Epithelial cell of esophagus (primary cell): ENCODE data around the gene DSCAM.
A peak's percentile ranks its signal among the peaks of the same experiment; 100 is the strongest.

ENCODE experiments used
- DNase-seq: peaks from one replicate; pipeline ENCODE4 v3.0.0; 2010; ENCODE audit warnings: low read depth
- H3K4me3 ChIP-seq: 2 replicates; pipeline ENCODE4 v1.5.1; 2011; ENCODE audit warnings: mild to moderate bottlenecking, low read length, control low read depth
- TF ChIP-seq, protein P1 (sequence below): IDR thresholded peaks from 2 replicates; pipeline ENCODE4 v1.5.1; 2011; ENCODE audit warnings: low read depth, mild to moderate bottlenecking, low read length, control low read depth, inconsistent platforms; ENCODE audit not compliant: insufficient read depth; ENCODE audit errors: missing control alignments

DSCAM gene

DNA sequence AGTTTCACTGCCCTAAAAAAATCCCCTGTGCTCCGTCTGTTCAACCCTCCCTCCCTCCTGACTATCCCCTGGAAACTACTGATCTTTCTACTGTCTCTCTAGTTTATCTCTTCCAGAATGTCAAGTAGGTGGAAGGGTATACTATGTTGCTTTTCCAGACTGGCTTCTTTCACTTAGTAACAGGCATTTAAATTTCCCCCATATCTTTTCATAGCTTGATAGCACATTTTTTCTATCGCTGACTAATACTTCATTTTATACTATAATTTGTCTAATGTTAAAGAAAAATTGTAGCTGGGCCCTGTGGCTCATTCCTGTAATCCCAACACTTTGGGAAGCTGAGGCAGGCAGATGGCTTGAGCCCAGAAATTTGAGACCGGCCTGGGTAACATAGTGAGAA is 142.8 kb downstream of the DSCAM start:
- TF ChIP-seq, protein P1, sequence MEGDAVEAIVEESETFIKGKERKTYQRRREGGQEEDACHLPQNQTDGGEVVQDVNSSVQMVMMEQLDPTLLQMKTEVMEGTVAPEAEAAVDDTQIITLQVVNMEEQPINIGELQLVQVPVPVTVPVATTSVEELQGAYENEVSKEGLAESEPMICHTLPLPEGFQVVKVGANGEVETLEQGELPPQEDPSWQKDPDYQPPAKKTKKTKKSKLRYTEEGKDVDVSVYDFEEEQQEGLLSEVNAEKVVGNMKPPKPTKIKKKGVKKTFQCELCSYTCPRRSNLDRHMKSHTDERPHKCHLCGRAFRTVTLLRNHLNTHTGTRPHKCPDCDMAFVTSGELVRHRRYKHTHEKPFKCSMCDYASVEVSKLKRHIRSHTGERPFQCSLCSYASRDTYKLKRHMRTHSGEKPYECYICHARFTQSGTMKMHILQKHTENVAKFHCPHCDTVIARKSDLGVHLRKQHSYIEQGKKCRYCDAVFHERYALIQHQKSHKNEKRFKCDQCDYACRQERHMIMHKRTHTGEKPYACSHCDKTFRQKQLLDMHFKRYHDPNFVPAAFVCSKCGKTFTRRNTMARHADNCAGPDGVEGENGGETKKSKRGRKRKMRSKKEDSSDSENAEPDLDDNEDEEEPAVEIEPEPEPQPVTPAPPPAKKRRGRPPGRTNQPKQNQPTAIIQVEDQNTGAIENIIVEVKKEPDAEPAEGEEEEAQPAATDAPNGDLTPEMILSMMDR = no peak
- H3K4me3 ChIP-seq = no peak overlapping the region
- no peak for DNase-seq

DNA sequence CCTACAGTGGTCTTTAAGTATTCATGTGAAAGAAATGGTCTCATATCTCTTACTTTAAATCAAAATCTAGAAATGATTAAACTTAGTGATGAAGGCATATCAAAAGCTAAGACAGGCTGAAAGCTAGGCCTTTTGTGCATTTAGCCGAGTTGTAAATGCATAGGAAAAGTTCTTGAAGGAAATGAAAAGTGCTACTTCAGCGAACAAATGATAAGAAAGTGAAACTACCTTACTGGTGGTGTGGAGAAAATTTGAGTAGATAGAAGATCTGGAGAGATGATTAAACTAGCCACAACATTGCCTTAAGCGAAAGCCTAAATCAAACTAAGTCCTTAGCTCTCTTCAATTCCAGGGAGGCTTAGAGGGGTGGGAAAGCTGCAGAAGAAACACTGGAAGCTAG is 147.6 kb downstream of the DSCAM start:
- no peak for DNase-seq
- TF ChIP-seq, protein P1 = no peak

DNA sequence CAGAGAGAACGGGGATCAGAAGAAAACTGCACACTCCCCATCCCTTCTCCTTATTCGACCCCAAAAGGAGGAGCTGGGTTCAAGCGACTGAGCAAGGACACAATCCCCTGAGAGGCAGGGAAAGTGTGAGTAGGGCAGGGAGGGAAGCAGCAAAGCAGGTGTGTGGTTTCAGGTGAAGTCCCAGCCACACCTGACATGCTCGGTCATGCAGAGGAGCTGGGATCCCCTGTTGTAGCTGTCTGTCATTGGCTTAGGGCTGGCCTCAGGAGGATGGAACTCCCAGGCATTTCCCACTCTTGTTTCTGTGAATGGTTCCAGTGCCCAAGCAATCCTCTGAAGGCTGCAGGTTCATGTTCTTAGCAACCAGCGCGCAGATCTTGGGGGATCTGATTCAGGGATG is 150.7 kb downstream of the DSCAM start:
- H3K4me3 ChIP-seq = no peak overlapping the region
- peak; percentile 84 for DNase-seq
- TF ChIP-seq, protein P1 = no peak

More for the DNA sequence above, 147.6 kb downstream of the DSCAM start:
- H3K4me3 ChIP-seq = no peak overlapping the region

DNA sequence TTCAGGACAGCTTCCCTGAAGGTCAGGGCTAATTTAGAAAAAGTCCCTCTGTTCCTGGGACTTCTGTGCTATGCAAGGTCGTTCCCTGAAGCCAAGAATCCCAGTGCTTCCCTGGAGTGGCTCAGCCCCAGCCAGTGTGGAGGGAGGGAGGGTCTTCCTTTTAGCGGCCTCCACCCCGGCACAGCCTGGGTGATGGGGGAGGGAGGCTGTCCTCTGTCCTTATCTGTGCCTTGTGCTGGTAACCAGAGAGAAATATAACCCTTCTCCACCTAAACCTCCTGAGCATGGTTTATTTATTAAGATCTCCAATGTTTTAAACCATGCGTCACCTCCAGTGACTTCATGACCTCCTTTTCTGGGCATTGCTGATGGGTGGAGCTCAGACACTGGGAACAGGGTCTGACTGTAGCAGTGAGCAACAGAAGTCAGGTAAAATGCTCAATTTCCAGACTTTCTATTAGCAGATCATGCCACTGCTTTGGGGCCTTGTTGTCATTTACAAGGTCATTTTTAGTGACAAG is 157.1 kb downstream of the DSCAM start:
- no peak overlapping the region for H3K4me3 ChIP-seq
- DNase-seq = no peak
- TF ChIP-seq, protein P1 = no peak

DNA sequence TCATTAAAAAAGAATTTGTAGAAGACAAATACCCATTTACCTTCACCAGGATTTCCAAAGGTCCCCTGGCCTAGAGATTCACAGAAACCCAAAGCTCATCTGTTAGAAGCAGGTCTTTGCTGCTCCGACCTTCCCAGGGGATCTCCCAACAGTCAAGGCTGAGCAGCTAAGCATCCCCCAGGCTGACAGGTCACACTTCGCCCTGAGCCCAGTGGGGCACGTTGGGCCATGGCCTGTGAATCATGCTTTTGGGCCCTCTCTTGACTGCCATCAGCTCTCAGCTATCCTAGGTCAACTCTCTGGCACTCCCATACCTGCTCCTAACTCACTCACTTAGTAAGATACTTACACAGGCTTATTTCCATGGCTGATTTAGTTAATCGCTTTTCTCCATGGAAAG is 157.7 kb downstream of the DSCAM start:
- H3K4me3 ChIP-seq = no peak overlapping the region
- TF ChIP-seq, protein P1 = no peak
- no peak for DNase-seq

DNA sequence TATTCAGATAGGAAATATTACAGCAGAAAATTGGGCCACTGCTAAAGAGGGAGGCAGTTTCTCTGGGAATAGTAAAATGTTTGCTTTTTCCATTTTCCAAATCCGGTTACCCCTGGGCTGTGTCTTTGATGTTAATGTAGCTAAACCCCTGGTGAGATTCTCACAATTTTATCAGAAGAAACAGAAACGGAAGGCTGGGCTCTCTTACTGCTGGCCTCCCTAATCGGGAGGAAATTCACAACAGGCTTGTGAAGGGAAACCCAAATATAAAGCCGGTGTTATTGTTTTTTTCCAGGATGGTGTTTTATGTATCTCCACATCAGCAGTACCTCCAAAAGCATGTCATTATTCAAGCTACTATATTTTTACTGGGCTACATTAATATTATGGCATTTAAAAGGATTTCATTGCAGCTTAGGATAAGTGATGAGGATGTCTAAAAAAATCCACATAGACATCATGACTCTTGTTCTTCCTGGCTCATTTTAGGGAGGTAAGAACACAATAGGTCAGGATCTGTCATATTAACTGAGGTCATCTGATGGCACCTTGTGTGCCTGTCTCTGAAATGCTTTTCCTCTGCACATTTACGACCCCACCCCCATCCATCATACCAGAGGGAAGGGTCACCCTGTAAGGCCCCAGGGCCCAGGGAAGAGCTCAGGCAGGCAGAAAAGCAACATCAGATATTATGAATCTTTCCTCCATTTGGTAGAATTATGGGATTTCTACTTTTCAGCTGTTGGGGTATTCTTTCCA is 158.7 kb downstream of the DSCAM start:
- H3K4me3 ChIP-seq = no peak overlapping the region
- no peak for DNase-seq

More for the DNA sequence above, 158.7 kb downstream of the DSCAM start:
- TF ChIP-seq, protein P1 = no peak
